Activated naive CD4-positive, alpha-beta T cell treated with anti-CD3 and anti-CD28 coated beads for 36 hours (primary cell): ENCODE measurements around the gene IFI30. TPM values are rescaled to one million over a fixed set of nuclear protein-coding genes. Genes with fewer than 3 reads are reported as not detected.

Experiments
- CTCF ChIA-PET: fragments of 350-600 bp; sonication (Branson Sonifier 250); formaldehyde crosslinking; loops from one replicate; lab custom pipeline; 2021; ENCODE audit warnings: antibody characterized with exemption; lab: Charles Lee
- DNase-seq: peaks from one replicate; pipeline ENCODE4 v3.0.0-alpha.2; 2020
- H3K27ac Mint-ChIP-seq: one replicate; pipeline ENCODE4 v1.8.0; 2021; ENCODE audit warnings: mild to moderate bottlenecking, mixed read lengths
- H3K27me3 Mint-ChIP-seq: one replicate; pipeline ENCODE4 v1.8.0; 2021; ENCODE audit warnings: low read depth, mixed read lengths
- H3K36me3 Mint-ChIP-seq: one replicate; pipeline ENCODE4 v1.8.0; 2021; ENCODE audit warnings: low read depth, mixed read lengths
- H3K4me1 Mint-ChIP-seq: one replicate; pipeline ENCODE4 v1.8.0; 2021; ENCODE audit warnings: low read depth, mixed read lengths
- H3K4me3 Mint-ChIP-seq: one replicate; pipeline ENCODE4 v1.8.0; 2021; ENCODE audit warnings: mild to moderate bottlenecking, moderate library complexity, mixed read lengths
- H3K9me3 Mint-ChIP-seq: one replicate; pipeline ENCODE4 v1.8.0; 2021; ENCODE audit warnings: mixed read lengths
- intact Hi-C: fragments of 100-400 bp; cut with micrococcal nuclease; formaldehyde crosslinking; loops from one replicate; pipeline ENCODE4 v1.15.1; 2023
- total RNA-seq, 2 experiments: library from RNA; stranded (reverse); gene quantifications; one replicate each; pipeline ENCODE4 v1.2.3, GENCODE V29; 2021

Gene IFI30
- total RNA-seq, 2 experiments from 2014 or later = 19.0 to 20.8 TPM

DNA sequence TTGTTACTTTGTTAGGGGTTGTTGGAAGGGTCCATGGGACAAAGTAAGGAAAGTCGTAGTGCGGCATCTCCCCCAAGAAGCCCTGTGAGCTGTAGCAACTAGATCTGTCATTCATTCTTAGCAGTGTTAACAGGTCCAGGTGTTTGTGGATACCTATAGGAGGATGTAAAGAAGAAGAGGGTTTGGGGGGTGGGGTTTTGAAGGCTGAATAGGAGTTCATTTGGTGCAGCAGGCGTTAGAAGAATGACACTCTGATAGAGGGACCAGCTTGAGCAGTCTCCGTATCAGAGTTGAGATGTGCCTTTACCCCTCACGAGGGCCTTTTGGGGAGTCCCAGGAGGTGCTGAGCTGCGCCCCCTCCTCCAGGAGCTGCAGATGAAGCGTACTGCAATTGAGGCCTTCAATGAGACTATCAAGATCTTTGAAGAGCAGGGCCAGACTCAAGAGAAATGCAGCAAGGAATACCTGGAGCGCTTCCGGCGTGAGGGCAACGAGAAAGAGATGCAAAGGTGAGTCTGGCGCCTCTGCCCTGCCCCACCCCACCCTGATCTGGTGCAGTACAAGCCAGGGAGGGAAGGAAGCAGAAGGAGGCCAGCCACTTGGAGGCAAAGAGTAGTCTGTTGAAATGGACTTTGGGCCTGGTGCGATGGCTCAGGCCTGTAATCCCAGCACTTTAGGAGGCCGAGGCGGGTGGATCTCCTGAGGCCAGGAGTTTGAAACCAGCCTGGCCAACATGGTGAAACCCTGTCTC, 7.6 kb upstream of the IFI30 start:
- Mint-ChIP-seq H3K27me3 (no peaks in the 10 kb centered on the region), H3K4me1 (peaks cover 4% of the 10 kb centered on the region), H3K36me3 (peaks cover 28% of the 10 kb centered on the region), H3K4me3 (no peak overlapping the region), H3K9me3 (no peaks in the 10 kb centered on the region), H3K27ac (no peak overlapping the region)
- intact Hi-C loops = no loop called here
- no peak for DNase-seq
- CTCF ChIA-PET = interaction anchor here (0.6 to 5.2 kb wide), 6 partner anchors 10 to 78 kb away, joined by 3 to 35 read pairs (median 4); partner anchors contain the start of gene MPV17L2

DNA sequence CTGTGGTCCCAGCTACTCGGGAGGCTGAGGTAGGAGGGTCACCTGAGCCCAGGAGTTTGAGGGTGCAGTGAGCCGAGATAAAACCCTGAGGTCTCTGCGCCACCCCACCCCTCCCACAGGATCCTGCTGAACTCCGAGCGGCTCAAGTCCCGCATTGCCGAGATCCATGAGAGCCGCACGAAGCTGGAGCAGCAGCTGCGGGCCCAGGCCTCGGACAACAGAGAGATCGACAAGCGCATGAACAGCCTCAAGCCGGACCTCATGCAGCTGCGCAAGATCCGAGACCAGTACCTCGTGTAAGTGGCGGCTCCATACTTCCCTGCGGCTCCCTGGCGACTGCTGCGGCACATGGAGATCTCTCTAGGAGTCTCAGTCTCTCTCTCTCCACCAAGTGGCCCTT, 6.6 kb upstream of the IFI30 start:
- CTCF ChIA-PET = interaction anchor here (0.7 to 5.2 kb wide), 4 partner anchors 11 to 79 kb away, joined by 3 to 35 read pairs (median 4); partner anchors contain the start of gene MPV17L2
- Mint-ChIP-seq H3K36me3 (peaks cover 30% of the 10 kb centered on the region), H3K27ac (no peak overlapping the region), H3K4me3 (no peak overlapping the region), H3K9me3 (no peaks in the 10 kb centered on the region), H3K4me1 (no peaks in the 10 kb centered on the region), H3K27me3 (no peaks in the 10 kb centered on the region)
- no peak for DNase-seq
- intact Hi-C loops = no loop called here

DNA sequence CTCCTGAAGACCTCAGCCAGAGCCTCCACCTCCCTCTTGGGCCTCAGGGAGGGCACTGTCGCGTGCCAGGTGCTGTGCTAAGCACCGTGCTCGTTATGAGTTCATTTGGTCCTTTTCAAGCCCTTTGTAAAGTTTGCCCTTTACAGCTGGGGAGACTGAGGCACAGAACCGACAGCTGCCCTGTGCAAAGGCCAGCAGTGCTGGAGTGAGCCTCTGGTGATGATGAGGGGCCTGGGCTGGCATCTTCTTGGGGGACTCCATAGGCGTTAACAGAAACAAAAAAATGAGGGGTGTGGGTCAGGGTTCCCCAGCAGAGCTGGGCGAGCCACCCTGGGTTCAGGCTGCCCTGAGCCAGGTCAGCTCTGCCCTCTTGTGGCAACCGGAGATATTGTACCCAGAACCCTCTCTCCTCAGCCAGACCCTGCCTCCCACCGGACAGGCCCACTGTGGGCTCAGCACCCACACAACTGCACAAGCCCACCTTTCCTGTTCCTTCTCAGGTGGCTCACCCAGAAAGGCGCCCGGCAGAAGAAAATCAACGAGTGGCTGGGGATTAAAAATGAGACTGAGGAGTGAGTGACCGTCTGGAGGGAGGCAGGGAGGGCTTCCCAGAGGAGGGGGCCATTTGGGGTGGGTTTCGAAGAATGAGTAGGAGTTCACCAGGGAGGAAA, 5.5 kb upstream of the IFI30 start:
- H3K4me1 Mint-ChIP-seq = no peaks in the 10 kb centered on the region
- no peak overlapping the region for H3K4me3 Mint-ChIP-seq
- peak; percentile 76 for DNase-seq
- intact Hi-C loops = loop anchor here (1.0 kb wide), 2 partner anchors 55 to 105 kb away; no protein-coding TSS in a partner anchor
- CTCF ChIA-PET = interaction anchor here (0.5 to 5.2 kb wide), 8 partner anchors 12 to 110 kb away, joined by 3 to 35 read pairs (median 4); no protein-coding TSS in a partner anchor
- no peaks in the 10 kb centered on the region for H3K9me3 Mint-ChIP-seq
- no peak overlapping the region for H3K27ac Mint-ChIP-seq
- H3K27me3 Mint-ChIP-seq = no peaks in the 10 kb centered on the region
- H3K36me3 Mint-ChIP-seq = peaks cover 29% of the 10 kb centered on the region

DNA sequence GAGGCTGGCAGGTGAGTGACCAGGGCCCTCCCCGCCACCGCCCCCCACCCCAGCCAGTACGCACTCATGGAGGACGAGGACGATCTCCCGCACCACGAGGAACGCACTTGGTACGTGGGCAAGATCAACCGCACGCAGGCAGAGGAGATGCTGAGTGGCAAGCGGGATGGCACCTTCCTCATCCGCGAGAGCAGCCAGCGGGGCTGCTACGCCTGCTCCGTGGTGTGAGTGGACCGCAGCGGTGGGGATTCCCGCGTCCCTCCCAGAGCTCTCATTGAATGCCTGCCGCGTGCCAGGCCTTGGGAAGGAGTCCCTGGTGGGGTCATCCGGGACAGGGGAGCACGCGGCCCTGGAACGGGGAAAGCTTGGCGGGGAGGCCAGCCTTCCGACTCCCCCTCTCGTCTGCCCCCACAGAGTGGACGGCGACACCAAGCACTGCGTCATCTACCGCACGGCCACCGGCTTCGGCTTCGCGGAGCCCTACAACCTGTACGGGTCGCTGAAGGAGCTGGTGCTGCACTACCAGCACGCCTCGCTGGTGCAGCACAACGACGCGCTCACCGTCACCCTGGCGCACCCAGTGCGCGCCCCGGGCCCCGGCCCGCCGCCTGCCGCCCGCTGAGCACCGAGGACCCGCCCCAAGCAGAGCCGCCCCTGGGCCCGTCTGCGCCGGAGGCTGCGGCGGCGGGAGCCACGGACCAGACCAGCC, 4.8 kb upstream of the IFI30 start:
- H3K4me1 Mint-ChIP-seq = peaks cover under 1% of the 10 kb centered on the region
- no peaks in the 10 kb centered on the region for H3K9me3 Mint-ChIP-seq
- CTCF ChIA-PET = interaction anchor here (0.5 to 5.2 kb wide), 5 partner anchors 14 to 111 kb away, joined by 3 to 35 read pairs (median 3); no protein-coding TSS in a partner anchor
- no peak overlapping the region for H3K27ac Mint-ChIP-seq
- intact Hi-C loops = loop anchor here (1.0 kb wide), 2 partner anchors 56 to 106 kb away; no protein-coding TSS in a partner anchor
- H3K4me3 Mint-ChIP-seq = no peak overlapping the region
- H3K27me3 Mint-ChIP-seq = no peaks in the 10 kb centered on the region
- DNase-seq = no peak
- peaks cover 25% of the 10 kb centered on the region for H3K36me3 Mint-ChIP-seq

DNA sequence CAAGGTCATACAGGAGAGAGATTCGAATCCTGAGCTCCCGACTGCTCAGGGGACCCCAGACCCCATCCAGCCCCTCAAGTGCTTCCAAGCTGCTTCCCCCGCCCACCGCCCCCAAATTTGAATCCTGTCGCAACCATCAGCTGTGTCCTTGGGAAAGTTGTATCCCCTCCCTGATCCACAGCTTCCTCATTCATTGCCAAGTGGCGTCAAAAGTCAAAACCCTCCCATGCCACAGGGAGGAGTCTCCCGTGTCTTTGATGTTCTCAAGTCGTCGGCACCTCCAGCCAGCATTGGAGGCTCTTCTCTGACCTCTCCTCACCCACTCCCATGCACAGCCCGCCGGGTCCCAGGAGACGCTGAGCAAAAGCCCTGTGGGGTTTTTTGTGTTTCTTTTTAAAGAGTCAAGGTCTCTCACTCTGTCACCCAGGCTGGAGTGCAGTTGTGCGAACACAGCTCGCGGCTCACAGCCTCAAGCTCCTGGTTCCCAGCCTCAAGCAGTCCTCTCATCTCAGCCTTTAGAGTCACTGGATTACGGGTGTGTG, 2.8 kb upstream of the IFI30 start:
- CTCF ChIA-PET = interaction anchor here (0.6 to 1.4 kb wide), 5 partner anchors 9 to 358 kb away, joined by 3 to 5 read pairs (median 3); no protein-coding TSS in a partner anchor
- intact Hi-C loops = no loop called here
- H3K9me3 Mint-ChIP-seq = no peaks in the 10 kb centered on the region
- peaks cover 6% of the 10 kb centered on the region for H3K4me1 Mint-ChIP-seq
- H3K27ac Mint-ChIP-seq = peak overlapping the region; percentile 35
- peaks cover 22% of the 10 kb centered on the region for H3K36me3 Mint-ChIP-seq
- no peaks in the 10 kb centered on the region for H3K27me3 Mint-ChIP-seq
- no peak overlapping the region for H3K4me3 Mint-ChIP-seq
- DNase-seq = no peak

DNA sequence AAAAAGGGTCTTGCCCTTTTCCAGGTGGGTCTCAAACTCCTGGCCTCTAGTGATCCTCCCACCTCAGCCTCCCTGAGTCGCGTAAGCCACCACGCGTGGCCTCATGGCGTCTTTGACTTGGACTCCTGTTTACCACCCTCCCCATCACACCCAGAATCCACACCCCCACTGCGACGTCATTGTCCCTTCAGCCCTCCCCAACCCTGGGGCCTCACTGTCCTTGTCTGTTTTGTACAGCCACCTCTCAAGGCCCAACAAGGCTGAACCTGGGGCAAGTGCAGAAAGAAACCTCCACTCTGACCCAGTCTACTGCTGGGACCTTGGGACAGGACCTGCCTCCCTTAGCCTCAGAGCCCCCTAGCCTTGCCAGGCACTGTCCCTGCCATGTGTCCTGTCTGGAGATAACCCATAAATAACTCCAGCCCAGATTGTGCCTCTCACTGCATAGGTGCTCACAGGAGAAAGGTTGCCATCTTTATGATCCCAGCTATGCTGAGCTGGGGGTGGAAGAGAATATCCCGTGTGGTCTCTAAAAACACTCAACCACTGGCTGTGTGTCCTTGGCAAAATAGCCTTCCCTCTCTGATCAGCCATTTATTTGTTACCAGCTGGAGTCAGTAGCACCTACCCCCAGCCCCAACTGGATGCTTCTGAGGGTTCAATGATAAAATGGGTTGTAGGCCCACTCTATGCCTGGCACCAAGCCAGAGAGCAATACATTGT, 1.8 kb upstream of the IFI30 start:
- Mint-ChIP-seq H3K27ac (no peak overlapping the region), H3K4me1 (peaks cover 6% of the 10 kb centered on the region), H3K9me3 (no peaks in the 10 kb centered on the region), H3K4me3 (no peak overlapping the region), H3K36me3 (peaks cover 15% of the 10 kb centered on the region), H3K27me3 (no peaks in the 10 kb centered on the region)
- intact Hi-C loops = no loop called here
- no peak for DNase-seq
- CTCF ChIA-PET = interaction anchor here (0.9 to 1.3 kb wide), 3 partner anchors 21 to 77 kb away, joined by 3 to 4 read pairs (median 3); partner anchors contain the start of gene MPV17L2

DNA sequence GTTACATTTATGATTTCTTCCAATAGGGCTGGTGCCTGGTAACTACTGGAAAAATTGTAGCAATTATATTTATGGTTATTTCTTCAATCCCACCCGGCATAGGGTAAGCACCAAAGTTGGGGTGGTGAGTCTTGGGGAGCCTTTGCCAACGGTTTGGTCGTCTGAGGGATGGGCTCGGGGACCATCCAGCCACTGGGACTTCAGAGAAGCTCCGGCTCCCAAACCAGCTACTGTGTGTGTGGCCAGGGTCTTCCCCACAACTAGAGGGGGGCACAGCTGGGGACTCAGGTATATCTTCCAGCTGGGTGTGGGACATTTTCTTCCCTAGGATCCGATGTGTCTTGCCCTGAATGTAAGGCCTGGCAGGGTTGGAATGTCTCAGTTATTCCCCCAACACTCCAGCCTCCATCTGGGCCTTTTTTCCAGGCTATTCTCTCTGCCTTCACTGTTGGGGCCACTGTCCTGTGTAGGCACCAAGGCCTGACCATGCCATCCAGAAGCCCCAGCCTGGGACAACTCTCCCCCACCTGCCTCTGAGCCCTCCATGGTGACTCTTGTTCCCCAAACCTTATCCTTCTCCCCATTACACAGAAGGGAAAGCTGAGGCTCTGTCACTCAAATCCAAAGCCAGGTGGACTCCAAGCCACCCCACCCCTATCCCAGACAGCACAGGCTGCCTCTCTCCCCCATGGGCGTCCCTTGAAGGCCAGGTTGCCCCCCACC, 1.1 kb upstream of the IFI30 start:
- Mint-ChIP-seq H3K27ac (no peak overlapping the region), H3K27me3 (no peaks in the 10 kb centered on the region), H3K4me3 (peak overlapping the region; percentile 81), H3K4me1 (peaks cover 6% of the 10 kb centered on the region), H3K9me3 (no peaks in the 10 kb centered on the region), H3K36me3 (peaks cover 12% of the 10 kb centered on the region)
- CTCF ChIA-PET = interaction anchor here (0.7 to 1.3 kb wide), 3 partner anchors 20 to 59 kb away, joined by 3 to 4 read pairs (median 4); partner anchors contain the start of gene MPV17L2
- intact Hi-C loops = no loop called here
- DNase-seq = no peak

DNA sequence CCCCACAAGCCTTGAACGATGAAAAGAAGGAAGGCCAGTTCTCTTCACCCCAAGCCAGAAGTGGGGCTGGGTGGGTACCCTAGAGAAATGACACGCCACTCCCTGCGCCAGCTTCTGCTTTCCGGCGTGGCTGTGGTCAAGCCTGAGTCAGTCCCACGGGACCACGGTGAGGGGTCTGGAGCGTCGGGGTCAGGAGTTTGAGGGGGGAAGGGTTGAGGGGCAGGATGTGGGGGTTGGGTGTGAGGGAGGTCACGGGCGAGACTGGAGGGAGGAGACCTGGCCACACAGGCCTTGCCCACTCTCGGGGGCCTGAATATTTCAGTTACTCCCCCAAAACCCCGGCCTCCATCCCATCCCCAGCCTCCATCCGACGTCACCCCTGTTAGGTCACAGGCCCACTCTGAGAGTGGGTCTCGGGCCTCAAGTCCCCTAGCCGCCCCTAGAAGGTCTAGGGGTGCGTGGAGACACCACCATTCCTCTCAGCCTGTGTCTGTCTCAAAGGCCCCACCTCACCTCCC, 500 bp upstream of the IFI30 start:
- H3K27ac Mint-ChIP-seq = no peak overlapping the region
- CTCF ChIA-PET = interaction anchor here (0.7 to 1.3 kb wide), 2 partner anchors 31 to 60 kb away, joined by 4 read pairs; no protein-coding TSS in a partner anchor
- H3K4me3 Mint-ChIP-seq = peak overlapping the region; percentile 81
- H3K36me3 Mint-ChIP-seq = peaks cover 10% of the 10 kb centered on the region
- no peak for DNase-seq
- no peaks in the 10 kb centered on the region for H3K9me3 Mint-ChIP-seq
- intact Hi-C loops = no loop called here
- no peaks in the 10 kb centered on the region for H3K27me3 Mint-ChIP-seq
- peaks cover 6% of the 10 kb centered on the region for H3K4me1 Mint-ChIP-seq

DNA sequence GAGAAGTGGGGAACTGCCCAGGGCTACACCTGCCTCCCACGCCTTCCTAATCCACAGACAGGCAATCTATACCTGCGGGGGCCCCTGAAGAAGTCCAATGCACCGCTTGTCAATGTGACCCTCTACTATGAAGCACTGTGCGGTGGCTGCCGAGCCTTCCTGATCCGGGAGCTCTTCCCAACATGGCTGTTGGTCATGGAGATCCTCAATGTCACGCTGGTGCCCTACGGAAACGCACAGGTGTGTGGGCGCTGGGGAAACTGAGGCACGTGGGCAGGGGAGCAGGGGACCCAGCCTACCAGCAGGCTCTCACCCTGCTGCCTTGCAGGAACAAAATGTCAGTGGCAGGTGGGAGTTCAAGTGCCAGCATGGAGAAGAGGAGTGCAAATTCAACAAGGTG, 1.4 kb downstream of the IFI30 start:
- no peak for DNase-seq
- peak overlapping the region; percentile 10 for H3K4me3 Mint-ChIP-seq
- H3K27ac Mint-ChIP-seq = no peak overlapping the region
- intact Hi-C loops = loop anchor here (1.0 kb wide), 1 partner anchor 17 kb away; no protein-coding TSS in a partner anchor
- H3K36me3 Mint-ChIP-seq = peaks cover 5% of the 10 kb centered on the region
- H3K9me3 Mint-ChIP-seq = no peaks in the 10 kb centered on the region
- H3K27me3 Mint-ChIP-seq = no peaks in the 10 kb centered on the region
- H3K4me1 Mint-ChIP-seq = peaks cover 6% of the 10 kb centered on the region
- CTCF ChIA-PET = interaction anchor here (1.0 to 1.6 kb wide), 4 partner anchors 17 to 77 kb away, joined by 3 to 4 read pairs (median 4); no protein-coding TSS in a partner anchor

DNA sequence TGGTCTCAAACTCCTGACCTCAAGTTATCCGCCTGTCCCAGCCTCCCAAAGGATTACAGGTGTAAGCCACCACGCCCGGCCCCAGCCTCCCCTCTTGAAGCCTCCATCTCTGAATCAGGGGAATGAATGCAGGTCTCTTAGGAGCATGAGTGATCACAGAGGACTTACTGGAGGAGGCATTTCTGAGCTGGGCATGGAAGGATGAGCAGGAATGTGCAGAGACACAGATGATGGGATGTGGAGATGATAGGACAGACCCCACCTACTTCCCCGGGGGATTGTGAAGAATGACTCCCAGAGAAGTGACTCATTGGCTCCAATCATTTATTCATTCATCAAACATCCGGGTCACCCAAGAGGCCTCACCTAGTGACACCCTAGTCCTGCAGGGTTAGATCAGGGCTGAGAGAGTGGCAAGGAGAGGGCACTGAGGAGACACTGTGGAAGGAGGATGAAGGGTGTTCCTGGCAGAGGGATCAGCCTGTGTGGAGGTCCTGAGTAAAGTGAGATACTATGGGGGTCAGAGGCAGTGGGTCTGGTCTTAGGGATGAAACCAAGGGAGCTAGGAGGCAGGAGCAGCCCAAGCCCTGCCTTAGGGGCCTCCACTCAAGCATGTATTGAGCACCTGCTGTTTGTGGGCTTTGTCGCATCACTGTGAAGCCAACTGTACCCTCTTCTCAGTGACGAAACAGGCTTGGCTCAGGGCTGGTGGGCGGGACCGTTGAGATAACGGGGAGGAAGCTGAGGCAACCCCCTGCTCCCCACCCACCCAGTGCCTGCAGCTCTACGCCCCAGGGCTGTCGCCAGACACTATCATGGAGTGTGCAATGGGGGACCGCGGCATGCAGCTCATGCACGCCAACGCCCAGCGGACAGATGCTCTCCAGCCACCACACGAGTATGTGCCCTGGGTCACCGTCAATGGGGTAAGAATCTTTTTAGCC, 3.0 kb downstream of the IFI30 start:
- DNase-seq = no peak
- Mint-ChIP-seq H3K4me1 (peaks cover 6% of the 10 kb centered on the region), H3K36me3 (peaks cover 2% of the 10 kb centered on the region), H3K4me3 (no peak overlapping the region), H3K27ac (no peak overlapping the region), H3K9me3 (no peaks in the 10 kb centered on the region), H3K27me3 (no peaks in the 10 kb centered on the region)
- CTCF ChIA-PET = interaction anchor here (1.8 kb wide), 1 partner anchor 75 kb away, joined by 5 read pairs; no protein-coding TSS in a partner anchor
- intact Hi-C loops = no loop called here
